ENCODE measurements around the gene AIDA.

GRCh38 chr1:222691016-222691415, 21.3 kb downstream of the AIDA start:
- TF ChIP-seq CTCF (IDR thresholded peaks at IDR 0.05) (no peak), POLR2A (IDR thresholded peaks at IDR 0.05) (no peak)

All from heart left ventricle (tissue), 13 donors.